K562 (cell line): ENCODE data around the gene VAMP8. TPM values are rescaled to one million over a fixed set of nuclear protein-coding genes. Genes with fewer than 3 reads are reported as not detected.

Source experiments
- CBFA2T3 ChIP-seq: fragments of 450-650 bp; IDR thresholded peaks from 2 replicates; pipeline ENCODE4 v1.6.1; 2017
- CTBP1 ChIP-seq: fragments of 450-650 bp; IDR thresholded peaks from 2 replicates; pipeline ENCODE4 v1.6.1; 2016; ENCODE audit warnings: borderline replicate concordance
- E2F4 ChIP-seq: sonication (generic); formaldehyde crosslinking; IDR thresholded peaks from 2 replicates; pipeline ENCODE4 v1.8.0; 2022; ENCODE audit warnings: mild to moderate bottlenecking, low read depth, missing genetic modification reagents
- FOS ChIP-seq: IDR thresholded peaks from 3 replicates; pipeline ENCODE4 v1.6.1; 2011; ENCODE audit not compliant: insufficient read length; ENCODE audit errors: extremely low read depth
- MAZ ChIP-seq, 2 experiments: fragments of 450-650 bp in 1 of 2; sonication (generic) in 1 of 2; formaldehyde crosslinking; IDR thresholded peaks in 1 of 2; conservative IDR thresholded peaks in 1 of 2; 2 replicates each; pipeline versions ENCODE4 v1.4.0 to v1.5.0; 2020; ENCODE audit warnings: mild to moderate bottlenecking in 1 of 2, missing genetic modification reagents in 1 of 2
- TEAD4 ChIP-seq, 2 experiments: sonication (generic) in 1 of 2; formaldehyde crosslinking in 1 of 2; IDR thresholded peaks; 2 replicates each; pipeline versions ENCODE4 v1.6.1 to v1.8.0; 2012 to 2022; ENCODE audit warnings: borderline replicate concordance in 1 of 2, inconsistent platforms in 1 of 2, low read length in 1 of 2, mild to moderate bottlenecking in 1 of 2, missing genetic modification reagents in 1 of 2
- ZEB2 ChIP-seq: fragments of 450-650 bp; IDR thresholded peaks from 2 replicates; pipeline ENCODE4 v1.6.1; 2016
- ZNF175 ChIP-seq: fragments of 200-800 bp; sonication (Bioruptor generic); IDR thresholded peaks from 2 replicates; pipeline ENCODE4 v1.6.1; 2016; ENCODE audit warnings: low read depth, mild to moderate bottlenecking, missing genetic modification characterization, missing compliant biosample characterization
- ZNF24 ChIP-seq: fragments of 450-650 bp; IDR thresholded peaks from 2 replicates; pipeline ENCODE4 v1.6.1; 2016
- polyA plus RNA-seq, 8 experiments: library from polyadenylated mRNA; depleted of rRNA in 4 of 8; stranded (reverse) in 5 of 8; unstranded in 3 of 8; fragments of >200 nt; fragmentation: Nextera tagmentation in 2 of 8; fragmentation: Illumina TruSeq in 1 of 8; extraction: Ambion mirVana in 2 of 8; extraction: Trizol in 1 of 8; gene quantifications; 2 replicates each; pipeline versions ENCODE4 v1.2.1 to v1.2.3, GENCODE V29; 2011 to 2014; ENCODE audit warnings: inconsistent platforms in 1 of 8, missing spikeins in 1 of 8
- total RNA-seq, 7 experiments: library from RNA; depleted of rRNA in 6 of 7; stranded (reverse); fragments of >200 nt in 6 of 7; fragmentation: Illumina TruSeq in 2 of 7; extraction: Trizol in 2 of 7; gene quantifications; 2 replicates each; pipeline versions ENCODE4 v1.2.1 to v1.2.3, GENCODE V29; 2011 to 2021; ENCODE audit warnings: low replicate concordance in 1 of 7
- TF ChIP-seq, protein P1 (sequence below): fragments of 250-450 bp; sonication (Bioruptor Pico); IDR thresholded peaks from 2 replicates; pipeline ENCODE4 v1.4.0; 2020; ENCODE audit warnings: mild to moderate bottlenecking, moderate library complexity
- TF ChIP-seq, protein P2 (sequence below): fragments of 200-800 bp; sonication (Bioruptor generic); IDR thresholded peaks from 2 replicates; pipeline ENCODE4 v1.6.1; 2017; ENCODE audit warnings: missing genetic modification characterization, missing compliant biosample characterization
- TF ChIP-seq, protein P3 (sequence below), 2 experiments: IDR thresholded peaks; 2 replicates each; pipeline ENCODE4 v1.6.1; 2012; ENCODE audit warnings: improper control_type of control experiment in 2 of 2, low read depth in 2 of 2, low read length in 2 of 2, borderline replicate concordance in 1 of 2
- TF ChIP-seq, protein P4 (sequence below): fragments of 250-450 bp; sonication (Bioruptor Pico); IDR thresholded peaks from 2 replicates; pipeline ENCODE4 v1.8.0; 2021; ENCODE audit warnings: moderate library complexity, mild to moderate bottlenecking, inconsistent platforms
- TF ChIP-seq, protein P5 (sequence below): fragments of 450-650 bp; IDR thresholded peaks from 2 replicates; pipeline ENCODE4 v1.6.1; 2016; ENCODE audit warnings: borderline replicate concordance

VAMP8 gene
- total and polyA plus RNA-seq, 9 of the 15 experiments (the other 6 are each of a cell fraction or from before 2014, with no cell fraction given), result 107 to 571 (median 248) TPM

DNA sequence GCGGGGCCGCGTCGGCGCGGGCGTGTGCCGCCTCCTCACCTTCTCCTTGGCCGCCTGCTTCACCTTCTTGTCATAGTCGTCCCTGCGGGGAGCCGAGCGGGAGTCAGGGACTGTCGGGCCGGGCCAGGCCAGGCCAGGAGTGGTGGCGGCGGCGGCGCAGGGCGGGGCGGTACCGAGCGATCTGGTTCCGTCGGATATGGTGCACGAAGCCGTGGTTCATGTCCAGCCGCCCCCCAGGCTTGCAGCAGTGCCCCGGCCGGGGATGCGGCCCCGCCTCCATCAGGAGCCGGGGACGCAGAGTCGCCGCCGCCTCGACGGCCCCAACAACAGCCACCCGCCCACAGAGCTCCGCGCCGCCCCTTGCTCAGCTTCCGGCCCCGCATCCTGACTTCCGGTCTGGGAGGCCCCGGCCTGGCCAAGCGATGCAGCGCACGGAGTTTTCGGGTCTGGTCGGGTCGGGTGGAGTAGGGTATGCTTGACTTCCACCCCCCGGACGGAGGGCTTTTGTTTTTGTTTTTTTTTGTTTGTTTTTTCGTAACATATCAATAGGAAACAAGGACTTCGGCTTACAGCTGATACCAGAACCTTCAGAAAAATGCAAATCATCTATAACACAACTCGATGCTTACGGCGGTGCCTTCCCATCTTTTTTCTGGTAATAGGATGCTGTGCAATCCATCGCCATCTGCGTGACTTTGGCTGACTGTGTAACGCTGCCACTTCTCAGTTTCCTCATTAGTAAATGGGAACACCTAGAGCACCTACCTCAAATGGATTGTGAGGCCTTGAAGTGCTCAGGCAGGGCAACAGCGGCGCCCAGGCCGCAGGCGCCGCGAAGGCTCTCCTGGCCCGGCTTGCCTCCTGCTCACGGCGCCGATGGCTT, 34.6 kb downstream of the VAMP8 start, which contains the start of gene C2orf68 (continued):
- TF ChIP-seq, protein P1, sequence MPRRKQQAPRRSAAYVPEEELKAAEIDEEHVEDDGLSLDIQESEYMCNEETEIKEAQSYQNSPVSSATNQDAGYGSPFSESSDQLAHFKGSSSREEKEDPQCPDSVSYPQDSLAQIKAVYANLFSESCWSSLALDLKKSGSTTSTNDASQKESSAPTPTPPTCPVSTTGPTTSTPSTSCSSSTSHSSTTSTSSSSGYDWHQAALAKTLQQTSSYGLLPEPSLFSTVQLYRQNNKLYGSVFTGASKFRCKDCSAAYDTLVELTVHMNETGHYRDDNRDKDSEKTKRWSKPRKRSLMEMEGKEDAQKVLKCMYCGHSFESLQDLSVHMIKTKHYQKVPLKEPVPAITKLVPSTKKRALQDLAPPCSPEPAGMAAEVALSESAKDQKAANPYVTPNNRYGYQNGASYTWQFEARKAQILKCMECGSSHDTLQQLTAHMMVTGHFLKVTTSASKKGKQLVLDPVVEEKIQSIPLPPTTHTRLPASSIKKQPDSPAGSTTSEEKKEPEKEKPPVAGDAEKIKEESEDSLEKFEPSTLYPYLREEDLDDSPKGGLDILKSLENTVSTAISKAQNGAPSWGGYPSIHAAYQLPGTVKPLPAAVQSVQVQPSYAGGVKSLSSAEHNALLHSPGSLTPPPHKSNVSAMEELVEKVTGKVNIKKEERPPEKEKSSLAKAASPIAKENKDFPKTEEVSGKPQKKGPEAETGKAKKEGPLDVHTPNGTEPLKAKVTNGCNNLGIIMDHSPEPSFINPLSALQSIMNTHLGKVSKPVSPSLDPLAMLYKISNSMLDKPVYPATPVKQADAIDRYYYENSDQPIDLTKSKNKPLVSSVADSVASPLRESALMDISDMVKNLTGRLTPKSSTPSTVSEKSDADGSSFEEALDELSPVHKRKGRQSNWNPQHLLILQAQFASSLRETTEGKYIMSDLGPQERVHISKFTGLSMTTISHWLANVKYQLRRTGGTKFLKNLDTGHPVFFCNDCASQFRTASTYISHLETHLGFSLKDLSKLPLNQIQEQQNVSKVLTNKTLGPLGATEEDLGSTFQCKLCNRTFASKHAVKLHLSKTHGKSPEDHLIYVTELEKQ (CRISPR knock-in tag), result no peak
- TF ChIP-seq CBFA2T3, result no peak
- TF ChIP-seq TEAD4 (IDR thresholded peaks at IDR 0.05; ENCODE audit: low read length), result peak; percentile 27; the same call in 1 of the 2 replicates
- no peak for TF ChIP-seq TEAD4 (CRISPR knock-in tag; IDR thresholded peaks at IDR 0.05; ENCODE audit: borderline replicate concordance)
- peak; percentile 59; the same call in 1 of the 2 replicates for TF ChIP-seq CTBP1
- TF ChIP-seq ZNF24, result no peak
- TF ChIP-seq ZNF175 (CRISPR knock-in tag), result 0 out of 2 replicates have a peak, but pooled peaks have one; percentile 27
- no peak for TF ChIP-seq FOS
- TF ChIP-seq, protein P2, sequence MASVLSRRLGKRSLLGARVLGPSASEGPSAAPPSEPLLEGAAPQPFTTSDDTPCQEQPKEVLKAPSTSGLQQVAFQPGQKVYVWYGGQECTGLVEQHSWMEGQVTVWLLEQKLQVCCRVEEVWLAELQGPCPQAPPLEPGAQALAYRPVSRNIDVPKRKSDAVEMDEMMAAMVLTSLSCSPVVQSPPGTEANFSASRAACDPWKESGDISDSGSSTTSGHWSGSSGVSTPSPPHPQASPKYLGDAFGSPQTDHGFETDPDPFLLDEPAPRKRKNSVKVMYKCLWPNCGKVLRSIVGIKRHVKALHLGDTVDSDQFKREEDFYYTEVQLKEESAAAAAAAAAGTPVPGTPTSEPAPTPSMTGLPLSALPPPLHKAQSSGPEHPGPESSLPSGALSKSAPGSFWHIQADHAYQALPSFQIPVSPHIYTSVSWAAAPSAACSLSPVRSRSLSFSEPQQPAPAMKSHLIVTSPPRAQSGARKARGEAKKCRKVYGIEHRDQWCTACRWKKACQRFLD (CRISPR knock-in tag), result peak; percentile 74; the same call in 1 of the 2 replicates
- TF ChIP-seq ZEB2, result peak; percentile 10; the same call in 1 of the 2 replicates
- 0 out of 2 replicates have a peak, but pooled peaks have one; percentile 41 for TF ChIP-seq E2F4 (CRISPR knock-in tag)
- TF ChIP-seq, protein P3, sequence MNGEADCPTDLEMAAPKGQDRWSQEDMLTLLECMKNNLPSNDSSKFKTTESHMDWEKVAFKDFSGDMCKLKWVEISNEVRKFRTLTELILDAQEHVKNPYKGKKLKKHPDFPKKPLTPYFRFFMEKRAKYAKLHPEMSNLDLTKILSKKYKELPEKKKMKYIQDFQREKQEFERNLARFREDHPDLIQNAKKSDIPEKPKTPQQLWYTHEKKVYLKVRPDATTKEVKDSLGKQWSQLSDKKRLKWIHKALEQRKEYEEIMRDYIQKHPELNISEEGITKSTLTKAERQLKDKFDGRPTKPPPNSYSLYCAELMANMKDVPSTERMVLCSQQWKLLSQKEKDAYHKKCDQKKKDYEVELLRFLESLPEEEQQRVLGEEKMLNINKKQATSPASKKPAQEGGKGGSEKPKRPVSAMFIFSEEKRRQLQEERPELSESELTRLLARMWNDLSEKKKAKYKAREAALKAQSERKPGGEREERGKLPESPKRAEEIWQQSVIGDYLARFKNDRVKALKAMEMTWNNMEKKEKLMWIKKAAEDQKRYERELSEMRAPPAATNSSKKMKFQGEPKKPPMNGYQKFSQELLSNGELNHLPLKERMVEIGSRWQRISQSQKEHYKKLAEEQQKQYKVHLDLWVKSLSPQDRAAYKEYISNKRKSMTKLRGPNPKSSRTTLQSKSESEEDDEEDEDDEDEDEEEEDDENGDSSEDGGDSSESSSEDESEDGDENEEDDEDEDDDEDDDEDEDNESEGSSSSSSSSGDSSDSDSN (IDR thresholded peaks at IDR 0.05; ENCODE audit: borderline replicate concordance in 1 of 2, low read depth in 2 of 2, low read length in 2 of 2), result peak in 1 of 2 experiments; percentile 22; a peak in 1 of 4 replicates
- TF ChIP-seq, protein P4, sequence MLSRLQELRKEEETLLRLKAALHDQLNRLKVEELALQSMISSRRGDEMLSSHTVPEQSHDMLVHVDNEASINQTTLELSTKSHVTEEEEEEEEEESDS, result no peak
- TF ChIP-seq, protein P5, sequence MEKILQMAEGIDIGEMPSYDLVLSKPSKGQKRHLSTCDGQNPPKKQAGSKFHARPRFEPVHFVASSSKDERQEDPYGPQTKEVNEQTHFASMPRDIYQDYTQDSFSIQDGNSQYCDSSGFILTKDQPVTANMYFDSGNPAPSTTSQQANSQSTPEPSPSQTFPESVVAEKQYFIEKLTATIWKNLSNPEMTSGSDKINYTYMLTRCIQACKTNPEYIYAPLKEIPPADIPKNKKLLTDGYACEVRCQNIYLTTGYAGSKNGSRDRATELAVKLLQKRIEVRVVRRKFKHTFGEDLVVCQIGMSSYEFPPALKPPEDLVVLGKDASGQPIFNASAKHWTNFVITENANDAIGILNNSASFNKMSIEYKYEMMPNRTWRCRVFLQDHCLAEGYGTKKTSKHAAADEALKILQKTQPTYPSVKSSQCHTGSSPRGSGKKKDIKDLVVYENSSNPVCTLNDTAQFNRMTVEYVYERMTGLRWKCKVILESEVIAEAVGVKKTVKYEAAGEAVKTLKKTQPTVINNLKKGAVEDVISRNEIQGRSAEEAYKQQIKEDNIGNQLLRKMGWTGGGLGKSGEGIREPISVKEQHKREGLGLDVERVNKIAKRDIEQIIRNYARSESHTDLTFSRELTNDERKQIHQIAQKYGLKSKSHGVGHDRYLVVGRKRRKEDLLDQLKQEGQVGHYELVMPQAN, result no peak; the same call in 1 of the 2 replicates
- peak; percentile 67 to 88 for TF ChIP-seq MAZ (CRISPR knock-in tag; conservative IDR thresholded peaks at IDR 0.05 in 1 of 2, IDR thresholded peaks at IDR 0.05 in 1 of 2)
